Stimulated activated CD8-positive, alpha-beta memory T cell treated with anti-CD3 and anti-CD28 coated beads, Interleukin-12 subunit alpha, Interleukin-12 subunit beta, amount 100 ng/mL, for 24 hours (primary cell): ENCODE measurements around the gene ABHD8.
A peak's percentile ranks its signal among the peaks of the same experiment; 100 is the strongest.

Experiments used
- DNase-seq: peaks from one replicate; pipeline ENCODE4 v3.0.0-alpha.2; 2020; ENCODE audit errors: extremely low read depth

Gene ABHD8

GRCh38 chr19:17333611-17334413 lies 30.6 kb upstream of the ABHD8 start:
- DNase-seq, result peak; percentile 58

DNA sequence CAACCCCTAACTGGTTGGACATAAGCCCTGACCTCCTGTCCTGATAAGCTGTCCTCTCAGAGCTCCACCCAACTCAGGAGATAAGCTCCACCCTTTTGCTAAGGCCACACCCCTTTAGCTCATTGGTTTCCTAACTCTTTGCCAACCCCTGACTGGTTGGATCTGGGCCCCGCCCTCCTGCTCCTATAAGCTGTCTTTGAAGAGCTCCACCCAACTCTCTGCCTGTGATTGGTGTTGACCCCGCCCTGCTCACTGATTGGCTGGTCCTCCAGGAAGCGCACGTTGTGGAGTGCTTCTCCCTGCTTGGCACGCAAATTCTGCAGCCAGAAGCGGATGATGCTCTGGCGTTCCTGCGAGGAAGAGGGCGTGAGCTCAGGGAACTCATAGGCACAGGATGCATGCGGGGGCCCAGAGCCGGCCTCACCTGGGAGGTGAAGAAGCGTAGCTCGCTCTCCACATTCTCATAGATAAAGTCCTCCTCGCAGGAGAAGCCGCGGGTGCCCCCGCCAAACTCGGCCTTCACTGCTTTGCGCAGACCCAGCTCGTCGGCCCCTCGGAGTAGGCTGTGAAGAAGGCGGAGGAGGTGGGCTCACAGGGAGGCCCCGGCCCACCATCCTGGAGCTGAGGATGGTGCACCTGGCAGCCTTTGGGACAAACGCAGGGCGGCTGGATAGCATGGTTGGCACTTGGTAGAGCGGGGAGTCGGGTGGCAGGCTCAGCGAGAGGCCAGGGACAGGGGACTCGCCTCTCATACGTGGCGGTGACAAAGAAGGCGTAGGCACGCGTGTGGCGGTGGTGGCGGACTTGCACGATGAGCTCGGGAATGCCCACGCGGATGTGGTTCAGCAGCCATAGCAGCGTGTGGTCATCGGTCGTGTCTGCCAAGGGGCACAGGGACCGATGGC lies 29.7 kb upstream of the ABHD8 start:
- no peak for DNase-seq

- no peak for DNase-seq
These were observed 29.1 kb upstream of the ABHD8 start for GRCh38 chr19:17332360-17332676.

GRCh38 chr19:17331045-17331558 lies 27.9 kb upstream of the ABHD8 start:
- no peak for DNase-seq

DNA sequence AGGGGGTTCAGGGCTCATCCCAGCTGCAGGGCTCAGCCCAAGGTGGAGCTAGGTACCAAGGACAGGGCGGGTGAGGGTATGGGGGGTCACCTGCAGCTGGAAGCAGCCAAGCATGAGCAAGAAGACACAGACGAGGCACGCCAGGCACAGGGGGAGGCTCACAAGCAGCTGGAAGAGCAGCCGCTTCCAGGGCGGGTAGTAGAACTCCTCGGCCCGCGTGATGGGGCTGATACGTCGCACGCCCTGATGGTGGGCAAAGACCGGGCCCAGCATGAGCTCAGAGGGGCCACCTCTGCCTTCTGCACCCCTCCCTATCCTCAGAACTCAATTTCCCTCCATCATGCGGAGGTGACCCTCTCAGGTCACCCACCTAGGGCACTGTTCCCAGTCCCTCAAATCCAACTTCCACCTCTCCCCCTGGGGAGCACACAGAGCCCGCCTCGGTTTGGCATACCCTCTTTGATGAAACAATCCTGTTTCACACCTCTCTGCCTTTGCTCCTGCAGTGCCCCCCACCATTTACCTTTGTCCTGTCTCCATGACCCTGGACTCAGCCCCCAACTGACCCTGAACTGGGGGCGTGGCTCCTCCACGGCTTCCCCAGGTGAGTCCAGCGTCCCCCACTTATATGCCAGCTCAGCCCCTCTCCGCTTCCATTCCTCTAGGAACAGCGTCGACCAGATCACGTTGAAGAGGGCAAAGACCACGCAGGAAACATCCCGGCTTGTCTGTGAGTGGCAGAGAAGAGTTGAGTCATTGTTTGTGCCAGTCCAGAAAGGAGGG lies 27.2 kb upstream of the ABHD8 start:
- DNase-seq, result no peak

DNA sequence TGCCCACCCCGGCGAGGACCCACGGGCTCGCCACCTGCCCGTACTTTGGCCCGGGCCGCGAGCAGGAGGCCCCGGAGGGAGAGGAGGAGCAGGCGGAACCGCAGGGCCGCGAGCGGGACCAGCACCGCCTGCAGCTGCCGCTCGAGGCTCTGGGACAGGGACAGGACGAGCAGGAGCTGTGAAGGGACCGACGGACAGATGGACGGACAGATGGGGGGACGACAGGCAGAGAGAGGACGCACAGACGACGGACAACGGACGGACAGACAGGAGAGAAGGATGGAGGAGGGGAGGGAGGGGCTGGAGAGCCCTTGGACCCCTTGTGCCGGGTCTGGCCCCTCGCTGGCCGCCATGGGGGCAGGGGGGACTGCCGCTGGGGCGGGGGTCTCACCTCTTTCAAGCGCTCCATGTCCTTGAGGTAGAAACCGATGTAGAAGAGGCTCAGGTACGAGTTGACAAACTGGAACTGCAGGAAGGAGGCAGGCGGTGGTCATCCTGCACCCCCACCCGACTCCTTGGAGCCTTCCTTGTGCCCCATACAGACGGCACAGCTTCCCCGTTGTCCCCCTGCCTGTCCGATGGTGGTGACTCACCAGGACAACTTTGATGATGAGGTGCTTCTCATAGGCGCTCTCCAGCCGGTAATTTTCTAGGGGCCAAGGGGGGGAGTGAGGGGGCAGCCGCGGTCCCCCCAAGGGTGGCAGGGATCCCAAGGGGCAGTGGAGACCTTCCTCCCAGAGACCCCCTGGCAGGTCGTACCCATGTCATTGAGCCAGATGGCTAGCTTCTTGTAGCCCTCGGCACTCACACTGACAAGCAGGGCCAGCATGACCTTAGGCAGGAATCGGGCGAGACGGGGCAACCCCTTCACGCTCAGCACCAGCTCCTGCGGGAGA lies 26.4 kb upstream of the ABHD8 start:
- DNase-seq, result no peak

DNA sequence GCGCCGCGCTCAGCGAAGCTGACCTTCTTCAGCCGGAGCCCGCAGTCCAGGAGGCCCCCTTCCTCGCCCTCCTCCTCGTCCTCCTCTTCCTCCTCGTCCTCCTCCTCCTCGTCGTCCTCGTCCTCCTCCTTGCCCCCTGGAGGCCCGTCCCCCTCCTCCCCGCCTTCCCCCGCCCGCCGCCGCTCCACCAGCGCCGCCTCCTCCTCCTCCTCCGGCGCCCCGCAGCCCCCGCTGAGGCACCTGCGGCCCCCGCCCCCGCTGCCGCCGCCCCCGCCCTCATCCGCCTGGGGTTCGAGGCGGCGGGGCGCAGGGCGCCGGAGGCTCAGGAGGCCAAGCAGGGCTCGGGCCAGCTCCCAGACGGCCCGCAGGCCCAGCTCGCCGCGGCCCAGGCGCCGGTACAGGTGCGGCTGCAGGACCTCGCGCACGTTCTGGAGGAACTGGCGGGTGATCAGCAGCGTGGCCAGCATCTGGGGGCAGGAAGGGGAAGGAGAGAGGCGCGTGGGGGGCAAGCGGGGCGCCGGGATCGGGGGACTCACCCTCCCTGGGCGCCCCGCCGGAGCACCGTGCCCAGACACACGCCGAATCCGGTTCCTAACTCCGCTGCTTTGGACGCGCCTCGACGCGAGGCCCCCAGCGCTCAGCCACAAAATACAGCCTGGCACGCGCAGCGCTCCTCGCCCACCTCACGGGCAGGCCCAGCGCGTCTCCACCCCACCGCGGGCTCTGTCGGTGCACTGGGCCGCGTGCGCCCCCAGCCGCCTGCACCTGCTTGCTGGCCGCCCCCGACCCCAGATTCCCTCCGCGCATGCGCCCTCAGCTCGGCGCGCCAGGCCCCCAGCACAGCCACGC lies 25.5 kb upstream of the ABHD8 start:
- DNase-seq, result no peak

DNA sequence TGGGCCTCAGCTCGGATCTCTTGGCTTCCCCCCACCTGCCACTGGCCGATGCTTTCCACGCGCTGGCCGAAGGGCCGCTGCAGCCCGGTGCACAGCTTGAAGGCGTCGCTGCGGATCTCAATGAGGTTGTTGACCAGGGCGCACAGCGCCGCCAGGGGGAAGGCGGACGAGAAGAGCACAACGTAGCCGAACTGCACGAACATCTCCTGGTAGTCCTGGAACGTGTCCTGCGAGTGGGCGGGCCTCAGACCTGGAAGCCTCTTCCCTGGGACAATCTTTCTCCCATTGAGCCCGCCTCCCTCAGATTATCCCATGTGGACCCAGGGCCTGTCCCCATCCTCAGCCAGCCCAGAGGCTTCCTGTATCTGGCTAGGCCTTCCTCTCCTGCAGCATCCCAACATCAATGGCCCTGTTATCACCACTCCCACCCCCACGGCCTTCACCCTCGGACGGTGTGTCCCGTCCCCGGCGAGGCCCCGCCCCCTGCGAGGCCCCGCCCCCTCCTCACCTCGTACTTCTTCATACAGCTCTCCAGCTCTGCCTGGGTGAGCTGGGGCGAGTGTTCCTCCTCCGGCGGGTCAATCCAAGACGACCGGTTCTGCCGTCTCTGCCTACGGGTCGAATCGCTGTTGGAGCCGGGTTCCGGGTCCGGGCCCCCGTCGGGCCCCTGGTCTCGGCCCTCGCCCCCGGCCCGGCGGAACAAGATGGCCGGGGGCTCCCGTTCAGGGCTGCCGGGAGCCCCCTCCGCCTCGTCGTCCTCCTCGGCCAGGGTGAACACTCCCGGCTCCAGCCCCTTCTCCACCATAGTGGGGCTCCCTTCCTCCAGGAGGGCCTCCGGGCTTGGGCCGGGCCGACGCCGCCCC lies 24.7 kb upstream of the ABHD8 start:
- no peak for DNase-seq

GRCh38 chr19:17327068-17327653 lies 23.9 kb upstream of the ABHD8 start:
- no peak for DNase-seq

GRCh38 chr19:17326595-17326966 lies 23.4 kb upstream of the ABHD8 start:
- no peak for DNase-seq

GRCh38 chr19:17325881-17326594 lies 22.8 kb upstream of the ABHD8 start:
- DNase-seq, result no peak

DNA sequence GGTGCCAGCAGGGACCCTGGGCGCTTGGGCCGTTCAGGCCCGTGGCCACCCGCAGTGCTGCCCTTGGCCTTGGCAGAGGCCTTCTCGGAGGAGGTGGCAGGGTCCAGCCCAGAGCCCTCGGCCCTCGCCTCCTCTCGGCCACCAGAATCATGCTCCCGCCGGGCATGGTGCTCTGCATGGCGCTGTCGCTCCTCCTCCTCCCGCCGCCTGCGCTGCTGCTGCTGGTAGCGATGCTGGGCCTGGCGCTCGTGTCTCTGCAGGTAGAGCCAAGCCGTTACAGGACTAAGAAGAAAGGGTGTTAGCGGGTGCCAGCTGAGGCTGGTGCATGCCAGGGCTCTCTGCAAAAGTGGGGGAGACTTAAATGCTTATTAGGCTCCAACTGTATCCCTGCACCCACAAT lies 21.9 kb upstream of the ABHD8 start:
- DNase-seq, result no peak

- DNase-seq, result no peak
These were observed 21.3 kb upstream of the ABHD8 start for GRCh38 chr19:17324357-17325114.

GRCh38 chr19:17323964-17324332 lies 20.7 kb upstream of the ABHD8 start:
- DNase-seq, result no peak

DNA sequence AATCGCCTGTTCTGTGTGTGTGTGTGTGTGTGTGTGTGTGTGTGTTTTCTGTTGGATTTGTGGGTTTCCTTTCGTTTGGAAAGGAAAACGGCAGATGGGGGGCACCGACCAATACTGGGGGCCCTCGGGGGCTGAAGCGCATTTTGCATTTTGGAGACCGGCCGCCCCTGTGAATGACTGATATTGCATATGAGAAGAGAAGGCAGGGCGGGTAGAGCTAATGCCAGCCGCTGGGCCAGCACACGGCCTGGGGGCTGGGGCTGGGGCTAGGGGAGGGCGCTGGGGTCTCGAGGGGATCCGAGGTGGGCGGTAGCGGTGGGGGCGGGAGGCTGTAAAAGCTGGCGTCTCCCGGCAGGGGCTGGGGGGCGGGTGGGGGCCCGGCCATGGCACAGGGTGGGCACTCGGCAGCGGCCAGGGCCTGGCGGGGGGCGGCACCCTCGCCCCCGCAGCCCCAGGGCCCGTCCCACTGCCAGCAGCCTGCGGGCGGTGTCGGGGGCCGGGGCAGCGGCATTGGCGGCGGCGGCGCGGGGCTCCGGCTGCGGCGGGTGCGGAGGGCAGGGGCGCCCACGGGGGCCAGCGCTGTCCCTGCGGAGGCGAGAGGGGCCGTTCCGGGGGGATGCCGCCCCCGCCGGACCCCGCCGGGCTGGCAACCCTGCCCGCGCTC lies 20.2 kb upstream of the ABHD8 start:
- no peak for DNase-seq

DNA sequence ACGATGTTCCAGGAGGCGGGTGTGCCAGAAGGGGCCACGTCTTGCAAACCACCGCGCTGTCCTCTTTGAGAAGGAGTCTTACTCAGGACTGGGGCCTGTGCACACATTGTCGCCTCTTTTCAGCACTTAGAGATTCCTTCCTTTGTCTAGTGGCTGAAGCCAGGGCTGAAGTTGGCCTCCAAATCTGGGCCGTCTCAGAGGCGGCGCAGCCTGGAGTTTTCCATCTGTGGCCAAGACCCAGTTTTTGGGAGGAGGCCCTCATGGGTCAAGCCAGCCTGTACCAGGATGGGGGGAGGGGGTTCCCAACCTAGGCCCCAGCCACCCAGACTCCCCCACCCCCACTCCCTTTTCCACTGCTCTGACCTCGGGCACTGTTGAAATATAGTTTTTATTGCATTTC lies 19.6 kb upstream of the ABHD8 start:
- DNase-seq, result no peak
